GM19463 (cell line): Measurements from ENCODE around the gene HOXB6.

Experiments
- ATAC-seq: cut with Tn5 transposase; IDR thresholded peaks from one replicate; pipeline ENCODE4 v1.9.1; 2021; ENCODE audit warnings: mild to moderate bottlenecking, moderate library complexity; ENCODE audit not compliant: unreplicated experiment

The HOXB6 gene

DNA sequence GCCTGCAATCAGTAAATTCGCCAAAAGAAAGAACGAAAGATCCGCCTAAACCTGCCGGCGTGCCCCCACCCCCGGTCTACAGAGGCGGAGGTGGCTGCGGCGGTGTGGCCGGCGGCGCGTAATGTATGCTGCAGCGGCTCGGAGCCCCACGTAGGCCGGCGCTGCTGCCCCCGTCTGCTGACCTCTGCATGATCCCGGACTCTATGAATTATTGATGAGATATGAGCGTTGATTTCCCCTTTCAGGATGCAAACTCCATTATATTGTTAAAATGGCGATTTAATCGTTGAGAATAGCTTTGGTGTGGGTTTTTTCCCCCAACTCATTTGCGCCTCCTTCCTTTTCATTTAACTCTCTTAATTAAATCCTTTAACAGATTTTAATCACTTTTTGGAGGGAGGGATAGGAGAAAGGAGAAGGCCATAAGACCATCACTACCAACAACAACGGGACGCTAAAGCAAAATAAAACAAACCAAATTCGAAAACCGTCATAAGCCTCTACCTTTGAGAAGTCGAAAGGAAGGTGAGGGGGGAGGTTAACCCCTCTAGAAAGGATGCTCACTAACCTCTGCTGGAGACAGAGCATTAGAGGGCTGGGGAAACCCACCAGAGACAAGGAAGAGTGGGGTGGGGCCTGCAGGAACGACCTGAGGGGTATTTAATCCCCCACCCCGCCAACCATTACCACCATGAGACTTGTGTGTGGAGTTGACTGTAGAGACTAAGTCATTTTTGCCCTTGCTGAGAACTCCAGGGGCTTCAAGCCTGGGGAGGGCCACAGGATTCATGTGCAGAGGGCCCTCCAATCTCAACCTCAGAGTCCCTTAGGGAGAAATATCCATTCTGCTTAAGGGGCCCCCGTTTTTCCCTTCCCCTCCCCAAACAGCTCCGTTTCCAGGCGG lies 18.2 kb downstream of the HOXB6 start:
- ATAC-seq = no peak

GRCh38 chr17:48584223-48584741 lies 20.5 kb downstream of the HOXB6 start:
- no peak for ATAC-seq

DNA sequence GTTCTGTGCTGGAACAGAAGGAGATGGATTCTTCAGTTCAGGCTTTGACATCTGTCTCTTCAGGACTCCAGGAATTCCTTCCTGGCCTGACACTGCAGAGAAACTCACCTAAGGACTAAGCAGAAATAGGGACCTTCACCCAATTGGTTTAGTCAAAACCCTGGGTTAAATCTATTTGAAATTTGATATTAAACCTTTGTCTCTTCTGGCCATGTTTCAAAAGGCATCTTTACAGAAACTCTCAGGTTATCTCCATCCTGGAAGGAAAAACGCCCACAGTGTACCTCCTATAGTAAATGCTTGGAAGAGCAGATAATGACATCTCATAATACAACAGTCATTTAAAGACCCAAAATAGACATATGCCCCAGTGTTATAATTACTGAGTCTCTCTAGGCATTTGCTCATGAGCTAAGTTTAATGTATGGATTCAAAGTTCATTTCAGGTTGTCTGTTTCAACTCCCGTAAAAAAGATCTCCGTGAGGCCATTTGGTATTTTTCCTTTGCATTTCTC lies 21.0 kb downstream of the HOXB6 start:
- ATAC-seq = no peak

DNA sequence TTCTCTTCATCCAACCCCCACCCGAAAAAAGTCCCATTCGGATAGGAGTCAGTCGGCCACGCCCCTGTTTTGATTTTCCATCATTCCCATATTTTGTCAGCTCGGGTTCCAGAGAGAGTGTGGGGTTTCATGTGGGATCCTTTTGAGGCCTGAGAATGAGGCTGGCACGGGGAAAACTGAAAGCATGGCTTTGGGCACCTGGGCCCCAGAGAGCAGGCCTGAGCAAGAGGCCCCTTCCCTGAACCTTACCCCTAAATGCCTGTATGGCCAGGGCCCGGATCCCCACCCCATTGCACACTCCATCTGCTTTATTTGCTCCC lies 22.1 kb downstream of the HOXB6 start:
- ATAC-seq = no peak

GRCh38 chr17:48579760-48580554 lies 24.8 kb downstream of the HOXB6 start:
- ATAC-seq = no peak

DNA sequence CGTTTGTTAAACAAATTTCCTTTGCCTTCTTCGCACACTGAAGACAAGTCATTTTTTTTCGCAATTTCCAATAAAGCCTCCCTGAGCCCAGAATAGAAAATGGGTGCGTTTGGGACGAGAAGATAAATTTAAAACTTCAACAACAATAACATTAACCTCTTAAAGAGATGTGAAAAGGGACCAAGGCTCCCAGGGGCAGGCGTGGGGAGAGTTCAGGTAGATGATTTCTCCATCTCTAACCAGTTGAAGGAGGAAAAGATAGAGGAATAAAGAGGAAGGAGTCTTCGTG lies 25.4 kb downstream of the HOXB6 start:
- ATAC-seq = no peak

DNA sequence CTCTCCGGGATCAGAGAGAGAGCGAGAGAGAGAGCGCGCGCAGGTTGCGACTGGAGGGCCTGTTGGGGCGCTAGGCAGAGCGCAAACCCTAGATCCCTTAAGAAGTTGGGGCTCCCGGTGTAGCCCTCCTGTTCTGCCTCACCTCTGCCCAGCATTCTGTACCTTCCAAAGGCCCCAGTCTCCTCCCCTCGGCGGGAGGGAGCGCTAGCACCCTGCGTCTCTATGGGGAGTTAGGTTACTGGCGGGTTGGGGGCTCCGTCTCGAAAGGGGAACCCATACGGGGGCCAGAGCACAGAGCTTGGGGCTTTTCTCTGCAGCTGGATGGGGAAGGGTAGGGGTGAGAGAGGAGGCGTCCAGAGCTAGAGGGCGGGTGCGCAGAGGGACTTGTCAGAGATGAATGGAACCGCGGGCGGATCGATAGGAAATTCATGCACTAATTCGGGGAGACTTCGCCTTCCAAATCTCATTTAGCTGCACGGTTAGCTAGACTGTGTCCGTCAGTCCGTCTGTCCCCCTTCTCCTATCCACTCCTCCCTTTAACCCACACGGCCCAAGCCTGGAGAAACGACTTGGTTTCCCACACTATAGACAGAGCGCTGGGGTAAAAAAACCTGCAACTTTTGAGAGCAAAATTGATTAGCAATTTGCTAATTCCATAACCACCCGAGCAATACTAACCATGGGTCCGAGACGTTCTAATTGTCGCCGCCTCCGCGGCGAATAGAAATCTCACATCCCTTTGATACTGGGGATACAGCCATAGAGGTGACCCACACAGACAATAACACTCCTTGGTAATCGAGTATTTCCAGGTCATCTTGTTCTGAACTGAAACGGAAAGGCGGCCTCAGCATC lies 25.9 kb downstream of the HOXB6 start:
- peak; percentile 34 for ATAC-seq

DNA sequence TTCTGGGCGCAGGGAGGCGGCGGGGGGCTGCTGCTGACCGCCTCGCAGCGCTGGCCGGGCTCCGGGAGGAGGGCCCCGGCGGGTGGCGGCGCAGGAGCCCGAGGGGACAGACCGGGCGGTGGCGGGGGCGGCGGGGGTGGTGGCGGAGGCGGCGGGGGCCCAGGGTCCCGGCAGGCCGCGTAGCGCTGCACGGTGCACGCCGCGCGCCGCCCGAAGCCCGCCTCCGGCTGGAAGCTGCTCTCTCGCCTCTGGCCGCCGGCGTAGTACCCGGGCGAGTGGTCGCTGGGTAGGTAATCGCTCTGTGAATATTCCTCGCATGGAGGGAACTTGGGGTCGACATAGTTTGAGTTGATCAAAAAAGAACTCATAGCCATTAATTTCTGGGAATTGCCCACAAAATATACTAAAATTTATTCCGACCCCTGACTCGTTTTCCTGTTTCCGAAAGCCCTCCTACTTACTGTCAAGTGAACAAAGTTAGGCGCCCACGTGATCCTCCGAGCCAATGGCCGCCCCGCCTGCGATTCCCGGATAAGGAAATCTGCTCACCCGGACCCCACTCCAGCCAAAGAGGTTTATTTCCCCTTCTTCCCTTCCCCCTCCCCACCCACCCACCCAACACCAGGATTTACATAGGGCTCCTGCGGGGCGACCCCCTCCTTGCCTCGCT lies 26.7 kb downstream of the HOXB6 start, which contains the start of gene HOXB4:
TSS of gene HOXB4 (minus strand) at position 405 of the 670 bp plus-strand sequence. CDS start at position 374, 31 bp downstream.
- peak; percentile 44 for ATAC-seq

DNA sequence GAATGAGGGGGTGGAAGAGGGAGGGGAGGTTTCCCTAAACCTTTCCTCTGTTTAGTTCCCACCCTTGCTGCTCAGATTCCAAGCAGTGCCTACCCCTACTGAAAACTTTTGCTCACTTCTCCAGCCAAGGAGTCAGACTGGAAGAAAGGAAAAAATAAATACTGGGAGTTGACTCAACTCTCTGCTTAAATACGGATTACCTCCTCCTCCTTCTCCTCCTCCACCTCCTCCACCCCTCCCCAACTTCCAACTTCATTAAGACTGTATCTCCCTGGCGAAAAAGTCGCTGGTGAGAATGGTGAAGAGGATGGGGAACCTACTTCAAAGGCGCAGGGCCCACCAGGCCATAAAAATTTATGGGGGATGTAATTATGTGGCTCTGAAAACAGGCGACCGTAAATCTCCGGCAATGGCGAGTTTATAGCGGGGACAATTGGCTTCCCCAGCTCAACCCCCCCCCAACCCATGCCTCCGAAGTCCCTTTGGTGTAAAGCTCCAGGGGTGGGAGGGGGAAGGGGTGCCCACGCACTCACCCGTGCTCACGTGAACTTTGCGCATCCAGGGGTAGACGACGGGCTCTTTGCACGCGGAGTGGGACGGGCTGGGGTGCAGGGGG lies 27.3 kb downstream of the HOXB6 start:
- ATAC-seq = no peak

- no peak for ATAC-seq
Measured at GRCh38 chr17:48576479-48577309, 28.1 kb downstream of the HOXB6 start.

GRCh38 chr17:48575673-48576478 lies 28.9 kb downstream of the HOXB6 start:
- ATAC-seq = no peak

DNA sequence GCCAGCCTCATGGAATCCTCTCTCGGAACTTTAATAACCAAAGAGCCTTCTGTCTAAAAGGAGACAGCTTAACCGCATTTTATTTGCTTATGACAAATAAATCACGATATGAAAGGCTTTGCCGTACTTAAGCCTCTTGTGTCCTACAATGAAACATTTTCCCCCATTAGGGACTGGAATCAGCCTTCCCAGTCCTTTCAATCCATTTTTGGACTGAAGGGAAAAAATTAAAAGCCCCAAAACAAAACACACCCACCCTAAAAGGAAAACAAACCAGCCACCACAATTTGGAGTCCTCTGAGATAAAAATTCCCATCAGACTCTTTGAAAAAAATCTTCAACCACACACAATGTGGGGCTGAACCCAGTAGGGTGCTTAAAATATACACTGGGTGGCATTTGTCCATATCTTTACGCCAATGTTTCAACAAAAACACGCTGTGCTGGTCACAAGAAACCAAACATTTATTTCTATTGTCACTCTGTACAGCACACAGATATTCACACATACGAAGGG lies 29.7 kb downstream of the HOXB6 start:
- ATAC-seq = no peak

- no peak for ATAC-seq
Measured at GRCh38 chr17:48574505-48575065, 30.2 kb downstream of the HOXB6 start.

DNA sequence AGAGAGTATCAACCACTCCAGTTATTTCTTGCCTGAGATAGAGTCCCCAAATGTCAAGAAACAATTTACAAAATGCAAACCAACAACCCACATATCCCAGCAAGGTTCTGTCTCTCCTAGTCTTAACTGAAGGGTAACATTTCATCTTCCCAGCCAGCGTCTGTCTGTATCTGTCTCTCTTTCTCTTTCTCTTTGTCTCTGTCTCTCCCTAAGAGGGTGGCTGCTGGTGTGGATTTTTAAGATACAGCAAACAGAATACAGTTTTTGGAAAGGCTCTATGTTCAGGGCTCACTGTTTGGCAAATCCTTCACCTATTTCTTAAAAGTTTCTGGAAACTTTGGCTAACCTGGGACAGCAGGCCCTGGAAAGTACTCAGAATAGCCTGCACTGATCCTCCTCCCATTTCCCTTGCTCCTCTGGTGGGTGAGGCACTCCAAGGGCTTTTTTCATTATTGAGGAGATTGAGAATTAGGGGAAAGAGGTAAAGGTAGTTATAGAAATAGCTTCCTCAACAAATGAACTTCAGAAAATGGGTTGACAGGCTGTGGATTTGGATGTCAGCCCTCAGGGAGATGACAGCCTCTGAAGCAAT lies 32.9 kb downstream of the HOXB6 start:
- no peak for ATAC-seq

DNA sequence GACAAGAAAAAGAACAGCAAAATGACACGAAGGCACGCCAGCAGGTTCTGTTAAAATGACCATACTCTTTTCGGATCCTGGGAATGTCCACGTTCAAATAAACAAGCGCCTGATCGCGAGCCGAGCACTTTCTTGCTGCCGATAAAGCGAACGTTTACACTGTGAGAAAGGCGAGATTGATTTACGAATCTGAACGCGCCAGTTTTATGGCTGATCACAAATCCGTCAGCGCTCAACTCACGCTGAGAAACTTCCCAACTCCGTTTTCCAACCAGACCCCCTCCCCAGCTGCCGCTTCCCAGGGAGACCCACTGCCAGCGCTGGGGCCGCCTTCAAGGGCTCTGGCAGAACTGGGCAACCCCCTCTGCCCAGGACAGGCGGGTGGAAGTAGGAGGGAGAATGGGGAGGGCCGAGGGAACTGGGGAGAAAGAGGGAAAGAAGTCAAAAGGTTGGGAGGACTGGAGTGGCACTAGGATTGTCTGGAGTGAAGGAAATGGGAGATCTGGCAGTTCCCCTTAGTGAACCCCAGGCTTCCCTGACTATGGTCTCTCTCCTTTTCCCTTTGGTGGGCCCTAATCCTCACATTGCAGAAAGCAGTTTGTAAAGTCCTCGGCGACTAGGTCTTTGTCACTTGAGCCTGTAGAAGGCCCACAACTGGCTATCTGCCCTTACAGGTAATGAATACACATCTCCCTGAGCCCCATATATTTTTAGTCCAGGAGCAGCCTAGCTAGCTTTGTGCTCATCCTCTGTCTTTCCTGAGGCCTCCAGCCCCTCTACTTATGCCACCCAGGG lies 33.6 kb downstream of the HOXB6 start:
- no peak for ATAC-seq

GRCh38 chr17:48570325-48571023 lies 34.3 kb downstream of the HOXB6 start:
- no peak for ATAC-seq
